GM12864 (cell line): ENCODE results near the gene TOM1L2.
A peak's percentile ranks its signal among the peaks of the same experiment; 100 is the strongest.

ENCODE experiments used
- DNase-seq: peaks from one replicate; pipeline ENCODE4 v3.0.0-alpha.2; 2011; ENCODE audit warnings: low read depth
- H3K4me3 ChIP-seq: 2 replicates; pipeline ENCODE4 v1.5.1; 2011; ENCODE audit warnings: mild to moderate bottlenecking, low read depth, low read length, control low read depth
- CTCF ChIP-seq: IDR thresholded peaks from 2 replicates; pipeline ENCODE4 v1.5.1; 2011; ENCODE audit warnings: low read depth, mild to moderate bottlenecking, moderate library complexity, low read length, control low read depth, inconsistent platforms; ENCODE audit errors: missing control alignments

The TOM1L2 gene

GRCh38 chr17:17841601-17842025 is 130.6 kb downstream of the TOM1L2 start:
- H3K4me3 ChIP-seq: no peak overlapping the region
- no peak for TF ChIP-seq CTCF
- DNase-seq: no peak

GRCh38 chr17:17840751-17841591 is 131.2 kb downstream of the TOM1L2 start:
- TF ChIP-seq CTCF: no peak
- peak overlapping the region; percentile 59 for H3K4me3 ChIP-seq
- DNase-seq: no peak

- no peak for TF ChIP-seq CTCF
- H3K4me3 ChIP-seq: peak overlapping the region; percentile 59
- no peak for DNase-seq
Observed at GRCh38 chr17:17839791-17840707, 132.2 kb downstream of the TOM1L2 start.

GRCh38 chr17:17837966-17838962 is 133.9 kb downstream of the TOM1L2 start:
- no peak overlapping the region for H3K4me3 ChIP-seq
- no peak for TF ChIP-seq CTCF
- no peak for DNase-seq

GRCh38 chr17:17837380-17837821 is 134.8 kb downstream of the TOM1L2 start:
- DNase-seq: no peak
- no peak for TF ChIP-seq CTCF
- peak overlapping the region; percentile 90 for H3K4me3 ChIP-seq

GRCh38 chr17:17836818-17837379 is 135.3 kb downstream of the TOM1L2 start, which contains the start of gene SREBF1:
TSS of gene SREBF1 (minus strand) at chr17:17836986. CDS start at chr17:17836817, 169 bp downstream.
- H3K4me3 ChIP-seq: peak within 1 kb of the TSS; percentile 90
- TF ChIP-seq CTCF: no peak
- no peak for DNase-seq
